ENCODE results near the gene ATG101. TPM values are rescaled to one million over a fixed set of nuclear protein-coding genes. Genes with fewer than 3 reads are reported as not detected.

Gene ATG101
- total and polyA plus RNA-seq, 2 of the 13 experiments (the other 11 are each of a cell fraction or from before 2014, with no cell fraction given) = 58.2 to 67.7 TPM

- TF ChIP-seq, protein P1, sequence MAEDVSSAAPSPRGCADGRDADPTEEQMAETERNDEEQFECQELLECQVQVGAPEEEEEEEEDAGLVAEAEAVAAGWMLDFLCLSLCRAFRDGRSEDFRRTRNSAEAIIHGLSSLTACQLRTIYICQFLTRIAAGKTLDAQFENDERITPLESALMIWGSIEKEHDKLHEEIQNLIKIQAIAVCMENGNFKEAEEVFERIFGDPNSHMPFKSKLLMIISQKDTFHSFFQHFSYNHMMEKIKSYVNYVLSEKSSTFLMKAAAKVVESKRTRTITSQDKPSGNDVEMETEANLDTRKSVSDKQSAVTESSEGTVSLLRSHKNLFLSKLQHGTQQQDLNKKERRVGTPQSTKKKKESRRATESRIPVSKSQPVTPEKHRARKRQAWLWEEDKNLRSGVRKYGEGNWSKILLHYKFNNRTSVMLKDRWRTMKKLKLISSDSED (CRISPR knock-in tag; IDR thresholded peaks at IDR 0.05) = no peak
- TF ChIP-seq SRF (IDR thresholded peaks at IDR 0.05; ENCODE audit: low read depth, low read length) = no peak
- TF ChIP-seq PHF21A (CRISPR knock-in tag; IDR thresholded peaks at IDR 0.05) = peak; percentile 81
- TF ChIP-seq ARNT2 (CRISPR knock-in tag; IDR thresholded peaks at IDR 0.05; ENCODE audit: low read depth) = 0 out of 2 replicates have a peak, but pooled peaks have one; percentile 27
- no peak for TF ChIP-seq ZBTB3 (CRISPR knock-in tag; IDR thresholded peaks at IDR 0.05; ENCODE audit: borderline replicate concordance, low read depth)
- no peak for TF ChIP-seq ZNF225 (CRISPR knock-in tag; IDR thresholded peaks at IDR 0.05)
- TF ChIP-seq ZNF329 (CRISPR knock-in tag; IDR thresholded peaks at IDR 0.05; ENCODE audit: low read depth) = no peak
- TF ChIP-seq MIER3 (CRISPR knock-in tag; IDR thresholded peaks at IDR 0.05; ENCODE audit: borderline replicate concordance) = no peak
- TF ChIP-seq SUZ12 (IDR thresholded peaks at IDR 0.05; ENCODE audit: low read depth, low read length) = no peak
- TF ChIP-seq ZNF556 (CRISPR knock-in tag; IDR thresholded peaks at IDR 0.05; ENCODE audit: borderline replicate concordance) = no peak
- TF ChIP-seq REL (CRISPR knock-in tag; conservative IDR thresholded peaks at IDR 0.05) = no peak
- TF ChIP-seq REST (IDR thresholded peaks at IDR 0.05; ENCODE audit: borderline replicate concordance in 1 of 2, low read depth in 1 of 2, low read length in 2 of 2) = no peak; a peak in 1 of 4 replicates
- TF ChIP-seq, protein P2, sequence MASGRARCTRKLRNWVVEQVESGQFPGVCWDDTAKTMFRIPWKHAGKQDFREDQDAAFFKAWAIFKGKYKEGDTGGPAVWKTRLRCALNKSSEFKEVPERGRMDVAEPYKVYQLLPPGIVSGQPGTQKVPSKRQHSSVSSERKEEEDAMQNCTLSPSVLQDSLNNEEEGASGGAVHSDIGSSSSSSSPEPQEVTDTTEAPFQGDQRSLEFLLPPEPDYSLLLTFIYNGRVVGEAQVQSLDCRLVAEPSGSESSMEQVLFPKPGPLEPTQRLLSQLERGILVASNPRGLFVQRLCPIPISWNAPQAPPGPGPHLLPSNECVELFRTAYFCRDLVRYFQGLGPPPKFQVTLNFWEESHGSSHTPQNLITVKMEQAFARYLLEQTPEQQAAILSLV (CRISPR knock-in tag; IDR thresholded peaks at IDR 0.05; ENCODE audit: borderline replicate concordance) = no peak
- no peak for TF ChIP-seq ZNF557 (CRISPR knock-in tag; IDR thresholded peaks at IDR 0.05)
- TF ChIP-seq ZNF281 (CRISPR knock-in tag; IDR thresholded peaks at IDR 0.05; ENCODE audit: borderline replicate concordance) = no peak
- no peak for TF ChIP-seq SNRNP70 (IDR thresholded peaks at IDR 0.05; ENCODE audit: low read depth, low read length)
- TF ChIP-seq POLR2A (IDR thresholded peaks at IDR 0.05; ENCODE audit: insufficient read depth in 1 of 2, low read depth in 2 of 2, low read length in 2 of 2) = 0 out of 4 replicates have a peak, but pooled peaks of 1 of the 2 experiments have one; percentile 47
- TF ChIP-seq MIXL1 (CRISPR knock-in tag; IDR thresholded peaks at IDR 0.05) = no peak
- no peak for TF ChIP-seq TIGD3 (CRISPR knock-in tag; IDR thresholded peaks at IDR 0.05; ENCODE audit: borderline replicate concordance)
Observed at GRCh38 chr12:52032804-52033445, 36.9 kb upstream of the ATG101 start (continued).

Data from HepG2 (cell line).